Stimulated activated CD4-positive, alpha-beta T cell treated with anti-CD3 and anti-CD28 coated beads, Interleukin-4, amount 100 ng/mL, for 48 hours (primary cell): ENCODE results near the gene TPD52L1.
A peak's percentile ranks its signal among the peaks of the same experiment; 100 is the strongest.
"Not testable (repeated sequence)": the region's sequence is repeated elsewhere in the genome, so short reads cannot be mapped to it uniquely, and the experiment has no call there.

ENCODE experiments used
- DNase-seq, 2 donors: peaks; one replicate each; pipeline ENCODE4 v3.0.0-alpha.2; 2020; ENCODE audit warnings: low read depth in 2 of 2

The TPD52L1 gene

DNA sequence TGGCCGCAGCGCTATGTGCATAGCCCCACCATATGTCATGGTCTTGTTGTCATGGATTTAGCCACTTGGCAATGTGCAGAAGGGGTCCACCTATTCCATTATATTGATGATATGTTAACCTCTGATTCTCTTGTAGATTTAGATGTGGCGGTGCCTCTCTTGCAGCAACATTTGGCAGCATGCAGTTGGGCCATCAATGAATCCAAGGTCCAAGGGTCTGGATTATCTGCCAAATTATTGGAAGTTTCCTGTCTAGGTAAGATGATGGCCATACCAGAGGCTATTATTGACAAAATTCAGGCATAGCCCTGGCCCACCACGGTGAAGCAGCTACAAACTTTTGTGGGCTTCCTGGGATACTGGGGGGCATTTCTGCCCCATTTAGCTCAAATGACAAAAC is 116.8 kb downstream of the TPD52L1 start:
- no peak for DNase-seq

DNA sequence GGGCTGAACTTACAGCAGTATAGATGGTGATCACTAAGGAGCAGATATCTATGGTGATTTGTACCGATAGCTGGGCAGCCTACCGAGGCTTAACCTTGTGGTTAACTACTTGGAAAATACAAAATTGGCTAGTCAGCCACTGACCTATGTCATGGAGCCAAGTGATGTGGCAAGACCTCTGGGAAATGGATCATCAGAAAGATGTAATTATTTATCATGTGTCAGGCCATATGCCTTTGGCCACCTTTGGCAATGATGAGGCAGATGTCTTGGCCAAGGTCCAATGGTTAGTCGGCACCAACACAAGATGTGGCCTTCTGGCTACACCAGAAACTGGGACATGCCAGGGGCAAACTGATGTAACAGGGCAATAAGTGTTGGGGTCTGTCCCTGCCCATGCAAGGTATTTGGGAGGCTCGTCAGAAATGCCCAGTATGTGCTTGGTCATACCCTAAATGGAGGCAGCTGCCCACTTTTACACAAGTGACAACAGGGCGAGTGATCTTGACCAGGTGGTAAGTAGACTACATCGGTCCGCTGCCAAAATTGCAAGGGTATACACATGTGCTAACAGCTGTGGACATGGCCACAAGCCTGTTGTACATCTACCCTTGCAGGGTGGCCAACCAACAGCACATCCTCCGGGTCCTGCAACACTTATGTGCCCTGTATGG is 118.0 kb downstream of the TPD52L1 start:
- DNase-seq = no peak

- no peak for DNase-seq
Measured at GRCh38 chr6:125273251-125273650, 119.7 kb downstream of the TPD52L1 start.

DNA sequence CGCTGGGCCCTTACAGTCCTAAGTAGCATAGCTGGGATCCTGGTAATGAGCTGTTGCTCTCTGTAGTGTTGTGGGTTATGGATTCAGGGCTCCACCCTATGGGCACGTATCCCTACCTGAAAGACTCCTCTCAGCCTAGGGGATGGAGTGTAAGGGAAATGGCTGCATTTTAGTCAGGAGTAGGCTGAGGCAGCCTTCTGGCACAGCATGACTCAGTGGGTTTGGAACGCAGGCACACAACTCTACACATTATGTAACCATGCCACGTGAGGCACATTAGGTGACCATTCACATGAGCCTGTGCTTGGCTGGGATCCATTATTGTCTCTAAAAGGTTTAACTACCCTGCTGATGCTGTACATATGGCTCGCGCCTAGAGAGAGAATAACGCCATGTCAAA is 120.4 kb downstream of the TPD52L1 start:
- DNase-seq = no peak

DNA sequence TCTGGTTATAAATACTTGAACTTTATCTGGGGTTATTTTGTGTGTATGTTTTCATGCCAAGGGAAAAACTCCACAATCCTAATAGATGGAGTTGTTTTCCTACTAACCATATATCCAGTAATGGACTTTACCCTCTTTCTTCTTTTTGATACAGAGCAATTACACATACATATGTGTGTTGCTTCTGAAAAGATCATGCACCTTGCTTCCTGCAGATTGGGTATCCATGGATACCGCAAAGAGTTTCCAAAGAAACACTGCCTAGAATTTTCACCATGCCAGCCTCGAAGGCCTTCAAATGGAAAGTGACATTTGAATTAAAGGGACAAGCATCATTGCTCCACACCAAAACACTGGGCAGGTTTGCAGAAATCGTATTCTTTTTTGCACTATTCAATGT is 121.4 kb downstream of the TPD52L1 start:
- no peak for DNase-seq

DNA sequence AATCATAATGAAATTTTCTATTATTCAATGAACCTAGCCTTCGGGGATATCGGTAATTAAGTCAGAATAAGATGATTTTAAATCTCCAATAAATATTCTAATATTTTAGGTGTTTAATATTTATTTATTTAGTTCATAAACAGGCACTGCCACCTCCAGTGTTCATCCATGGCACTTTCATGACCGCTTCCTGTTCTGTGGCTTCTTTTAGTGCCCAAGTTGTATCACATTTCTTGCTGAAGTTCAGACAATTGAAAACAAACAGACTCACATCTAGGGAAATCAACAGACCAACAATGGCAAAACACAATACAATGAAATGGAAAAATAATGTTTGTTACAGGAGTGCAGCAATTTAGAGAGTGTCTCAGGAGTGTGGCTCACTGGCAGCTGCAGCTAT is 122.2 kb downstream of the TPD52L1 start:
- DNase-seq = no peak

- no peak for DNase-seq
Measured at GRCh38 chr6:125277838-125278237, 124.3 kb downstream of the TPD52L1 start.

DNA sequence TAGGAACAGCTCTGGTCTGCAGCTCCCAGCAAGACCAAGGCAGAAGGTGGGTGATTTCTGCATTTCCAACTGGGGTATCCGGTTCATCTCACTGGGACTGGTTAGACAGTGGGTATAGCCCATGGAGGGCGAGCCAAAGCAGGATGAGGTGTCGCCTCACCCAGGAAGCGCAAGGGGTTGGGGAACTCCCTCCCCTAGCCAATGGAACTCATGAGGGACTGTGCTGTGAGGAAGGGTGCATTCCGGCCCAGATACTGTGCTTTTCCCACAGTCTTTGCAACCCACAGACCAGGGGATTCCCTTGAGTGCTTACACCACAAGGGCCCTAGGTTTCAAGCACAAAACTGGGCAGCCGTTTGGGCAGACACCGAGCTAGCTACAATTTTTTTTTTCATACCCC is 126.4 kb downstream of the TPD52L1 start:
- no peak for DNase-seq

GRCh38 chr6:125280370-125281035 is 126.9 kb downstream of the TPD52L1 start:
- not testable (repeated sequence) for DNase-seq

DNA sequence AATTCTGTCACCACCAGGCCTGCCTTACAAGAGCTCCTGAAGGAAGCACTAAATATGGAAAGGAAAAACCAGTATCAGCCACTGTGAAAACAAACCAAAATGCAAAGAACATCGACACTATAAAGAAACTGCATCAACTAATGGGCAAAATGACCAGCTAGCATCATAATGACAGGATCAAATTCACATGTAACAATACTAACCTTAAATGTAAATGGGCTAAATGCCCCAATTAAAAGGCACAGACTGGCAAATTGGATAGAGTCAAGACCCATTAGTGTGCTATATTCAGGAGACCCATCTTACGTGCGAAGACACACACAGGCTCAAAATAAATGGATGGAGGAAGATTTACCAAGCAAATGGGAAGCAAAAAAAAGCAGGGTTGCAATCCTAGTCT is 128.9 kb downstream of the TPD52L1 start:
- DNase-seq = not testable (repeated sequence)

DNA sequence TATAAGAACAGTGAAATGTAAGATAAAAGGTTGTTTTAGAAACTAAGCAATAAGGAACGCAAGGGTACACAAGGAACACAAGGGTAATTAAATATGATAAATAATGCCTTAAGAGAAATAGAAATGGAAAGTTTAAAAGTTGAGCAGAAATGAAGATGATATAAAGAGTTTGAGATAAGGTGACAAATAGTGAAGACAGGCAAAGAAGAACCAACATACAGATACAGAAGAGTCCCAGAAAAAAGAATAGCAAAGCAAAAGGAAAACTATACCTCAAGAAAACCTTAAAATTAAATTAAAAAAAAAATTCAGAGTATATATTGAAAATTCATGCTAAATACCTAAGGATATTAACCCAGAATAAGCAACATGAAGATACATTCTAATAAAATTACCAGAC is 131.8 kb downstream of the TPD52L1 start:
- DNase-seq = no peak

GRCh38 chr6:125285936-125286335 is 132.4 kb downstream of the TPD52L1 start:
- DNase-seq = no peak

GRCh38 chr6:125287718-125288117 is 134.1 kb downstream of the TPD52L1 start:
- no peak for DNase-seq

DNA sequence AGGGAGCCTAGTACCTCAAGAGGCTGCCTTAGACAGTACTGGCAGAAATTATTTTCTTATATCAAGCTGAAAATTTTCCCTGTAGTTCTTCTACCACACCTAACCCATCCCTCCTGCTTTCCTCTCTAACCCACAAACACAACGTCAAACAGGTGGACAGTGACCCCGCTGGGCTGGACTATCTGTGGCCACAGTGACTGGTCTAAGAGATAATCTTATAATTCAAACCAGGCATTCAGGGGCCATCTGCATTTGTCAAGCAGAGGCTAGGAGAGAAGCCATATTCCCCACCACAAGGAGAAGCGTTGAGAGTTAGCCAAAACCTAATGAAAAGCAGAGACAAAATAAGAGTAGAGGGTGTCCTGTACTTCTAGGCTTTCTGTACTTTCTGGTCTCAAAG is 140.0 kb downstream of the TPD52L1 start:
- DNase-seq = no peak

GRCh38 chr6:125294036-125294435 is 140.5 kb downstream of the TPD52L1 start:
- DNase-seq = no peak

DNA sequence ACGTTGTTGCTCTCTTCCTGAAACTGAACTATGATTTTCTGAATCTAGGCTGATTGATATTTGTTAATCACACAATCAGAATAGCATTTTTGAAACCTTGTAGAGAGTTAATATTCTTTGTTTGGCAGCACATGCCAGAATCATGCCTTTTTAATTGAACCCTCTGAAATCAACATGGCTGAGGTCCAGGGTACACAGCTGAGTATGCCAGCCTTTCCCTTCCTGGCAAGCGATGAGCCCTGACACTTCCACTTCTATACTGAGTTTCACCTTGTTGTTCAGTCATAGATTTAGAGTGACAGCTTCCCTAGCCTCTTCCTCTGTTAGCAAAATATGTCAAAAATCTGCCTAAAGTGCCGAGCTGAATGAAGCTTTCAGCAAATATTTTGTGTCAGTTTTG is 141.4 kb downstream of the TPD52L1 start:
- no peak for DNase-seq

- no peak for DNase-seq
Measured at GRCh38 chr6:125296471-125296870, 142.9 kb downstream of the TPD52L1 start.

DNA sequence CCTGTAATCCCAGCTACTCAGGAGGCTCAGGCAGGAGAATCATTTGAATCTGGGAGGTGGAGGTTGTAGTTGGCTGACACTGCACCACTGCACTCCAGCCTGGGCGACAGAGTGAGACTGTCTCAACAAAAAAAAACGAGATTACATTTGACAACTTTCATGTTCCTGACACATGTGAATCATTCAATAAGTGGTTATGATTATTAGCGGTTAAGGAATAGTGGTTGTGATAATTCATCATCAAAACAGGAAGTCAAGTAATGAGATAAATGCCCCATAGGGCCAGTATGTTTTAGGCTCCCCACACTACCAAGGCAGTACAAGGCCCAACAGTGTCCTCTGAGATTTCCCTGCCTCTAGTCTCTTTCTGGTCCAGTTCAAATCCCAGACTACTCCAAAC is 145.7 kb downstream of the TPD52L1 start:
- no peak for DNase-seq

- no peak for DNase-seq
Measured at GRCh38 chr6:125300992-125301434, 147.4 kb downstream of the TPD52L1 start.

GRCh38 chr6:125301435-125302391 is 148.1 kb downstream of the TPD52L1 start, which contains the start of gene HDDC2:
Gene HDDC2 (minus strand): TSS chr6:125301967. CDS start chr6:125301932, 35 bp downstream.
- peak; percentile 41 to 42 for DNase-seq

GRCh38 chr6:125302840-125303511 is 149.4 kb downstream of the TPD52L1 start:
- no peak for DNase-seq

DNA sequence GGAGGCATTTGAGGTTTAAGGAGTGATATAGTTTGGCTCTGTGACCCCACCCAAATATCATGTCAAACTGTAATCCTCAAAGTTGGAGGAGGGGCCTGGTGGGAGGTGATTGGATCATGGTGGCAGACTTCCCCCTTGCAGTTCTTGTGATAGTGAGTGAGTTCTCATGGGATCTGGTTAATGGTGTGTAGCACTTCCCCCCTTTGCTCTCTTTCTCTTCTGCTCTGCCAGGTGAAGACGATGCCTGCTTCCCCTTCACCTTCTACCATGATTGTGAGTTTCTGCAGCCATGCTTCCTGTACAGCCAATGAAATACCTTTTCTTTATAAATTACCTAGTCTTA is 149.9 kb downstream of the TPD52L1 start:
- DNase-seq = no peak
